BJ (cell line): ENCODE data around the gene ATP7A. TPM values are rescaled to one million over a fixed set of nuclear protein-coding genes. Genes with fewer than 3 reads are reported as not detected.
"Not testable (repeated sequence)": the region's sequence is repeated elsewhere in the genome, so short reads cannot be mapped to it uniquely, and the experiment has no call there.

Source experiments
- CTCF ChIA-PET: fragments of 350-600 bp; formaldehyde crosslinking; extraction: SDS; loops from one replicate; lab custom pipeline; 2021; ENCODE audit warnings: antibody characterized with exemption, inconsistent platforms; lab: Yijun Ruan, JAX
- POLR2A ChIA-PET: fragments of 300-600 bp; sonication (Branson Sonifier 250); formaldehyde crosslinking; extraction: SDS; loops from one replicate; lab custom pipeline; 2021; ENCODE audit warnings: antibody characterized with exemption; lab: Charles Lee
- DNase-seq: peaks from one replicate; pipeline ENCODE4 v3.0.0-alpha.2; 2011; ENCODE audit warnings: low read depth
- H3K27me3 ChIP-seq: 2 replicates; pipeline ENCODE4 v1.6.0; 2011; ENCODE audit warnings: low read length; ENCODE audit not compliant: control insufficient read depth, insufficient read depth
- H3K36me3 ChIP-seq: 2 replicates; pipeline ENCODE4 v1.5.1; 2011; ENCODE audit warnings: low read length; ENCODE audit not compliant: control insufficient read depth, insufficient read depth
- H3K4me3 ChIP-seq: 2 replicates; pipeline ENCODE4 v1.5.1; 2011; ENCODE audit warnings: low read depth, mild to moderate bottlenecking, control low read depth, low read length
- CTCF ChIP-seq: IDR thresholded peaks from 2 replicates; pipeline ENCODE4 v1.5.1; 2011; ENCODE audit warnings: low read depth, mild to moderate bottlenecking, control low read depth, inconsistent platforms, low read length, moderate library complexity; ENCODE audit not compliant: insufficient read depth
- polyA plus RNA-seq: library from polyadenylated mRNA; depleted of rRNA; stranded (reverse); fragments of >200 nt; gene quantifications from 2 replicates; pipeline ENCODE4 v1.2.3, GENCODE V29; 2011

Gene ATP7A
- polyA plus RNA-seq, 1 experiment = 2.4 TPM

DNA sequence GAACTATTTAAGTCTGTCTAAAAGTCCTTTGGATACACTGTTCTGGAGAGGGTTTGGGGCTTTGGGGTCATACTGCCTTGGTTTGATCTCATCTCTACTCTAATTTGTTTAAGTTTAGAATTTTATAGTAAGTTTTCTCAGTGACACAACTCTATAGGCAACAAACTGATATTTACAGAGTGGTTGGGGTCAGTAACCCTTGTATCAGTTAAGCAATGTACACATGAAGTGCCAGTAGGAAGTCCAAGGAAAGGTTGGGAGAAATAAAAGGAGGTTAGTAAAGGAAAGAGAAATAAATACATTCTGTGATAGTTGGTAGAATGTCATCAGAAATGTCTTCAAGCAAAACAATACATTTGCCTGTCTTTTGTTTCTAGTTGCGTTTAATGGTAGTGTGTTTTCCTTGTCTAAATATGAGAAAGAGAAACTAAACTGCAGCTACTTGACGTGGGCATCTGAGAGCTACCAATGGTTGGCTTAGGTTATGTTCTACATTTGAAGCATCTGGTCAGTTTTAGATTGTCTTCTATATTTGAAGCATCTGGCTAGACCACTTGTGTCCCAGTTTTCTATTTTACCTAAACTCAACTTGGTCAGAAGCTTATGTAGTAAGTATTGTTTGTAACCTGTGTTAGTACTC is 6.9 kb downstream of the ATP7A start:
- Histone ChIP-seq H3K36me3 (no peaks in the 10 kb centered on the region), H3K27me3 (no peaks in the 10 kb centered on the region), H3K4me3 (no peak overlapping the region)
- DNase-seq = no peak
- ChIA-PET POLR2A (no interaction called here), CTCF (no interaction called here)
- no peak for TF ChIP-seq CTCF

- no peaks in the 10 kb centered on the region for H3K36me3 ChIP-seq
- POLR2A ChIA-PET = no interaction called here
- H3K27me3 ChIP-seq = no peaks in the 10 kb centered on the region
- no peak for TF ChIP-seq CTCF
- CTCF ChIA-PET = interaction anchor here (1.1 kb wide), 1 partner anchor 106 kb away, joined by 3 read pairs; no protein-coding TSS in a partner anchor
- no peak overlapping the region for H3K4me3 ChIP-seq
- DNase-seq = no peak
Measured at GRCh38 chrX:77918568-77918967, 8.1 kb downstream of the ATP7A start.

DNA sequence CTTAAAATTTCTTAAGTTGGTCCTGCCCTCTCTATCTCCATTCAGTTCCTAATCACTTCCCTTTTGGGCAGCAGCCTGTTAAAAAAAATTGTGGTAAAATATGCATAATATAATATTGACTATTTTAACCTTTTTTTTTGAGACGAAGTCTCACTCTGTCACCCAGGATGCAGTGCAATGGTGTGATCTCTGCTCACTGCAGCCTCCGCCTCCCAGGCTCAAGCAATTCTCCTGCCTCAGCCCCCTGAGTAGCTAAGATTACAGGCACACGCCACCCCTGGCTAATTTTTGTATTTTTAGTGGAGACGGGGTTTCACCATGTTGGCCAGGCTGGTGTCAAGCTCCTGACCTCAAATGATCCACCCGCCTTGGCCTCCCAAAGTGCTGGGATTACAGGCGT is 8.9 kb downstream of the ATP7A start:
- POLR2A ChIA-PET, CTCF ChIA-PET: not testable (repeated sequence)

GRCh38 chrX:77922787-77923186 is 12.3 kb downstream of the ATP7A start:
- Histone ChIP-seq H3K27me3 (no peaks in the 10 kb centered on the region), H3K4me3 (no peak overlapping the region), H3K36me3 (no peaks in the 10 kb centered on the region)
- TF ChIP-seq CTCF = no peak
- ChIA-PET POLR2A (no interaction called here), CTCF (no interaction called here)
- DNase-seq = no peak

More for the DNA sequence above, 8.9 kb downstream of the ATP7A start:
- H3K4me3 ChIP-seq, H3K27me3 ChIP-seq, H3K36me3 ChIP-seq, DNase-seq: not testable (repeated sequence)

DNA sequence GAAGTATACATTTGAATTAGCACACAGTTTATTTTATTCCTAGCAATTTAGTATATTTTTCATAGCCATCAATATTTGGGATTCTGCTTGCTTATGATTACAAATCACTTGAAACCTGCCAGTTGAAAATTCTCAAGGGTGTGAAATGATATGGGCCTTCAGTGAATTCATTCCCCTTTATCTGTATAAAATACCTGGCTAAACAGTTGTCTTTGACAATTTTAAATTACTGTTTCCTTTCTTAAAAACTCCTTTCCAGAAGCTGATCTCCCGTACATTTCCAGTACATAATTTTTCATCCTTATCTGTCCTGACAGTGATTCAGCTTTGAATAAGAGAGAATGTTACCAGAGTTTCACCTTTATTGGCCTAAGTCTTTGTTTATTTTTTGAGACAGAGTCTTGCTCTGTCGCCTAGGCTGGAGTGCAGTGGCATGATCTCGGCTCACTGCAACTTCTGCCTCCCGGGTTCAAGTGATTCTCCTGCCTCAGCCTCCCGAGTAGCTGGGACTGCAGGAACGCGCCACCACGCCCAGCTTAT is 13.9 kb downstream of the ATP7A start:
- Histone ChIP-seq H3K27me3 (no peaks in the 10 kb centered on the region), H3K4me3 (no peak overlapping the region), H3K36me3 (no peaks in the 10 kb centered on the region)
- no peak for TF ChIP-seq CTCF
- ChIA-PET CTCF (no interaction called here), POLR2A (no interaction called here)
- DNase-seq = no peak

GRCh38 chrX:77925764-77926163 is 15.3 kb downstream of the ATP7A start:
- no peak for TF ChIP-seq CTCF

More at GRCh38 chrX:77925764-77926163, 15.3 kb downstream of the ATP7A start:
- Histone ChIP-seq H3K27me3 (no peaks in the 10 kb centered on the region), H3K4me3 (no peak overlapping the region), H3K36me3 (no peaks in the 10 kb centered on the region)
- ChIA-PET POLR2A (no interaction called here), CTCF (no interaction called here)
- DNase-seq = no peak
